DOHH2 (cell line): ENCODE measurements around the gene CTNNBL1.

Experiments
- EZH2phosphoT487 ChIP-seq: fragments of 200-600 bp; sonication (generic); IDR thresholded peaks from 2 replicates; pipeline ENCODE4 v1.6.1; 2017; ENCODE audit warnings: borderline replicate concordance, mild to moderate bottlenecking, antibody characterized with exemption, low read length, moderate library complexity, mixed read lengths
- TF ChIP-seq, protein P1 (sequence below): fragments of 200-600 bp; sonication (generic); IDR thresholded peaks from one replicate; pipeline ENCODE4 v1.5.1; 2014; ENCODE audit warnings: antibody characterized with exemption, mild to moderate bottlenecking, low read depth, low read length; ENCODE audit not compliant: poor library complexity, severe bottlenecking

DNA sequence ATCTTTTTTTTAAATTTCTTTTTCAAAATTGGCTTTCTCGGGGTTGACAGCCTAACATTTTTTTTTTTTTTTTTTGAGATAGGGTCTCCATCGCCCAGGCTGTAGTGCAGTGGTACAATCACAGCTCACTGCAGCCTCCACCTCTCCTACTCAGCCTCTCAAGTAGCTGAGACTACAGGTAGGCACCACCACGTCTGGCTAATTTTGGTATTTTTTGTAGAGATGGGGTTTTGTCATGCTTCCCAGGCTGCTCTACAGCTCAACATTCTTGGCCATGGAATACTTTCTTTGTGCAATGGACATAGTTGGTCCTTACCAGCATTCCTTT is 6.4 kb upstream of the CTNNBL1 start:
- TF ChIP-seq, protein P1, sequence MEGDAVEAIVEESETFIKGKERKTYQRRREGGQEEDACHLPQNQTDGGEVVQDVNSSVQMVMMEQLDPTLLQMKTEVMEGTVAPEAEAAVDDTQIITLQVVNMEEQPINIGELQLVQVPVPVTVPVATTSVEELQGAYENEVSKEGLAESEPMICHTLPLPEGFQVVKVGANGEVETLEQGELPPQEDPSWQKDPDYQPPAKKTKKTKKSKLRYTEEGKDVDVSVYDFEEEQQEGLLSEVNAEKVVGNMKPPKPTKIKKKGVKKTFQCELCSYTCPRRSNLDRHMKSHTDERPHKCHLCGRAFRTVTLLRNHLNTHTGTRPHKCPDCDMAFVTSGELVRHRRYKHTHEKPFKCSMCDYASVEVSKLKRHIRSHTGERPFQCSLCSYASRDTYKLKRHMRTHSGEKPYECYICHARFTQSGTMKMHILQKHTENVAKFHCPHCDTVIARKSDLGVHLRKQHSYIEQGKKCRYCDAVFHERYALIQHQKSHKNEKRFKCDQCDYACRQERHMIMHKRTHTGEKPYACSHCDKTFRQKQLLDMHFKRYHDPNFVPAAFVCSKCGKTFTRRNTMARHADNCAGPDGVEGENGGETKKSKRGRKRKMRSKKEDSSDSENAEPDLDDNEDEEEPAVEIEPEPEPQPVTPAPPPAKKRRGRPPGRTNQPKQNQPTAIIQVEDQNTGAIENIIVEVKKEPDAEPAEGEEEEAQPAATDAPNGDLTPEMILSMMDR: no peak
- no peak for TF ChIP-seq EZH2phosphoT487
